LNCaP clone FGC (cell line): Measurements from ENCODE around the gene WTAP.

Experiments
- DNase-seq: peaks from one replicate; pipeline ENCODE4 v3.0.0-alpha.2; 2011; ENCODE audit warnings: low read depth
- H3K4me3 ChIP-seq: 2 replicates; pipeline ENCODE4 v1.5.1; 2011; ENCODE audit warnings: mild to moderate bottlenecking, low read depth, low read length, control low read depth
- TF ChIP-seq, protein P1 (sequence below): IDR thresholded peaks from 2 replicates; pipeline ENCODE4 v1.5.1; 2012; ENCODE audit warnings: mild to moderate bottlenecking; ENCODE audit not compliant: control insufficient read depth, insufficient read depth; ENCODE audit errors: extremely low read depth

Gene WTAP

DNA sequence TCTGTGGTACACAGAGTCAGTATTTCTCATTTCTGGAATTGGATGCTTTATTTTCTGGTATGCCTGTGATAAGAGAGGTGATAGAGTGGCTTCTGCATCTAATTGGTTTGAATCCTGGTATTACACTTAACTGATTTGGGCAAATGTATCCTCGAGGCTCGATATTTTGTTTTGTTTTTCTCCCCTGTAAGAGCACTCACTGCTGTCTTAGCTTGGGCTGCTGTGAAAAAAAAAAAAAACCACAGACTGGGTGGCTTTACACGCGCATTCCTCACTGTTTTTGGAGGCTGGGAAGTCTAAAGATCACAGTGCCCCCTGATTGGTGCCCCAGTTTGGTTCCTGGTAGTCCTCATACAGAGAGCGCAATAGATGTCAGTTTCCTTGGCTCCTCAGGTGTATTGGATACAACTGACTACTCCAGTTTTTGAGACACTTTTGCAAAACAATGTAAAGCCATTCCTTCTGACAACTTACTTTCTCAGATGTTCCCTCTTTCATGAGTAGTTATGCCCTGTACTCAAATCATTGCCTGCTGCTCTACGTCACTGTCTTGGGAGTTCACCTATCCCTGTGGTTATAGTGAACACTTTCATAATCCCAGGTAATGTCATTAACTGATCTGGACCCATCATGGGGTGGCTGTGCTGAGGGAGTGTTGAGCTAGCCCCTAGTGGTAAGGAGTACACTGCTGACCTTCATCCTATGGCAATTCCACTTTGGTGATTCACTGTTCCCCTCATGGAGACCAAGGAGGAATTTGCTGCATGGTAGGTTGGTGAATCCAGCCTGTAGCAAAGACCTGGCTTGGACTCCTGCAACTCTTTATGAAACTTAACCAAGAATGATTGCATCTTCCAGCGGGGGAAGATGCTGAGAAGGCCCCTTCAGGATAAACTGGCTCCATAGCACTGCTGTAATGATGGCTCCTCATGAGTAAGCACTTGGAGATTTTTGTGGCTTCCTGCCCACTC, 31.0 kb downstream of the WTAP start:
- no peak for DNase-seq
- H3K4me3 ChIP-seq: no peak overlapping the region
- TF ChIP-seq, protein P1, sequence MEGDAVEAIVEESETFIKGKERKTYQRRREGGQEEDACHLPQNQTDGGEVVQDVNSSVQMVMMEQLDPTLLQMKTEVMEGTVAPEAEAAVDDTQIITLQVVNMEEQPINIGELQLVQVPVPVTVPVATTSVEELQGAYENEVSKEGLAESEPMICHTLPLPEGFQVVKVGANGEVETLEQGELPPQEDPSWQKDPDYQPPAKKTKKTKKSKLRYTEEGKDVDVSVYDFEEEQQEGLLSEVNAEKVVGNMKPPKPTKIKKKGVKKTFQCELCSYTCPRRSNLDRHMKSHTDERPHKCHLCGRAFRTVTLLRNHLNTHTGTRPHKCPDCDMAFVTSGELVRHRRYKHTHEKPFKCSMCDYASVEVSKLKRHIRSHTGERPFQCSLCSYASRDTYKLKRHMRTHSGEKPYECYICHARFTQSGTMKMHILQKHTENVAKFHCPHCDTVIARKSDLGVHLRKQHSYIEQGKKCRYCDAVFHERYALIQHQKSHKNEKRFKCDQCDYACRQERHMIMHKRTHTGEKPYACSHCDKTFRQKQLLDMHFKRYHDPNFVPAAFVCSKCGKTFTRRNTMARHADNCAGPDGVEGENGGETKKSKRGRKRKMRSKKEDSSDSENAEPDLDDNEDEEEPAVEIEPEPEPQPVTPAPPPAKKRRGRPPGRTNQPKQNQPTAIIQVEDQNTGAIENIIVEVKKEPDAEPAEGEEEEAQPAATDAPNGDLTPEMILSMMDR: no peak

DNA sequence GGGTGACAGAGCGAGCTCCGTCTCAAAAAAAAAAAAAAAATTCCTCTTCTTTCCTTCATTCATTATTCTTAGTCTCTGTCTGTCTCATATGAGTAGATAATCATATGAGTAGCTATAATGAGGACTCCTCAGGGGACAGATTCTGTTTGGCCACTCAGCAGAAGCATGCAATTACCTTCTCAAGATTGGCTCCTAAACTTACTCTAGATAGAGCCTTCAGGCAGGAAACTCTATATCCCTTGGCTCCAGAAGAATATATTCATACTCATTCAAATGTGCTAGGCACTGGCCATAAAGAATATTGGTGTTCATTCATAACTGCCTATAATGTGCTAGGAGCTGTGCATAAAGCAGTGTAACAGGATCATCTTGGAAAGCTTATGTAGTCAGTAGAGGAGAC, 32.3 kb downstream of the WTAP start:
- DNase-seq: no peak
- TF ChIP-seq, protein P1: no peak

GRCh38 chr6:159760602-159761057, 33.3 kb downstream of the WTAP start:
- H3K4me3 ChIP-seq: peak overlapping the region; percentile 73
- DNase-seq: no peak
- TF ChIP-seq, protein P1: no peak

More for the DNA sequence above, 32.3 kb downstream of the WTAP start:
- H3K4me3 ChIP-seq: no peak overlapping the region

- no peak for DNase-seq
- H3K4me3 ChIP-seq: peak overlapping the region; percentile 73
- TF ChIP-seq, protein P1: no peak
Measured at GRCh38 chr6:159761129-159761872, 34.0 kb downstream of the WTAP start.

DNA sequence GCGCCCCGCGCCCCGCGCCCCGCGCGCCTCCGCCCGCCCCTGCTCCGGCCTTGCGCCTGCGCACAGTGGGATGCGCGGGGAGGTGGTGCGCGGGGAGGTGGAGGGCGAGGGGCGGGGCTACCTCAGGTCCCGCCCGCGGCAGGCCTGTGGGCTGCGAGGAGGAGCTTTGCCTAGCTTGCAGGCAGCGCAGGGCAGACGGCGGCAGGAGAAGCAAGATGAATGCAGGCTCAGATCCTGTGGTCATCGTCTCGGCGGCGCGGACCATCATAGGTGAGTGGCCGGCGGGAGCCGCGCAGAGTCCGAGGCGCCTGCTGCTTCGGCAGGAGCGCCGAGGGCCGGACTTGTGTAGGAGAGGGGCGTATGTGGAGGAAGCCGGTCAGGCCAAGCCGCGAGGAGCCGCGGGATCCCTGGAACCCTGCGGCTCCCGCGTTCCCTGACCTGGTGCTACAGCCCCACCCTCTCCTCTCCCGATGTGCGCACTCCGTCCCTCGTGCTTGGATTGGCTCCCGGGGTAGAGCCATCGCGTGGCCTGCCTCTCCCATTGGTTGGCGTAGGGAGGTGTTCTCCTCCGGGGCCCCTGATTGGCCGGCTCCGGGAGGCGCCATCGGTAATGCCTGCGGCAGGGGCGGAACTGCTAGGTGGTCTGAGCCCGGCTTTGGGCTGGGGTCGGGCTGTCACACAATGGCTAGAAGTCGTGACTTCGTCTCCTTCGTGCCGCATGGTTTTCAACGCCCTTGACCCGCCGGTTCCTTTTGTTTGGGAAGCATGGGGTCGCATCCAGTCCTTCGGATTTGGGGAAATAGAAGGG, 34.8 kb downstream of the WTAP start, which contains the start of gene ACAT2:
Gene ACAT2, plus strand, starts transcription at position 173 of the 808 bp plus-strand sequence. Its CDS starts 43 bp downstream, at position 216.
- DNase-seq: peak; percentile 86
- H3K4me3 ChIP-seq: peak within 1 kb of the TSS; percentile 73
- TF ChIP-seq, protein P1: no peak

- TF ChIP-seq, protein P1: no peak
- DNase-seq: no peak
- peak overlapping the region; percentile 73 for H3K4me3 ChIP-seq
Measured at GRCh38 chr6:159762681-159763293, 35.5 kb downstream of the WTAP start.
